DMS153 treated with DMSO at 0.1 percent for 48 hours (cell line): ENCODE data around the gene ZNF561.
"Not testable (repeated sequence)": the region's sequence is repeated elsewhere in the genome, so short reads cannot be mapped to it uniquely, and the experiment has no call there.

Source experiments
- DNase-seq: peaks from one replicate; lab custom pipeline; 2025; ENCODE audit not compliant: unreplicated experiment; lab: John Stamatoyannopoulos, UW

Gene ZNF561

DNA sequence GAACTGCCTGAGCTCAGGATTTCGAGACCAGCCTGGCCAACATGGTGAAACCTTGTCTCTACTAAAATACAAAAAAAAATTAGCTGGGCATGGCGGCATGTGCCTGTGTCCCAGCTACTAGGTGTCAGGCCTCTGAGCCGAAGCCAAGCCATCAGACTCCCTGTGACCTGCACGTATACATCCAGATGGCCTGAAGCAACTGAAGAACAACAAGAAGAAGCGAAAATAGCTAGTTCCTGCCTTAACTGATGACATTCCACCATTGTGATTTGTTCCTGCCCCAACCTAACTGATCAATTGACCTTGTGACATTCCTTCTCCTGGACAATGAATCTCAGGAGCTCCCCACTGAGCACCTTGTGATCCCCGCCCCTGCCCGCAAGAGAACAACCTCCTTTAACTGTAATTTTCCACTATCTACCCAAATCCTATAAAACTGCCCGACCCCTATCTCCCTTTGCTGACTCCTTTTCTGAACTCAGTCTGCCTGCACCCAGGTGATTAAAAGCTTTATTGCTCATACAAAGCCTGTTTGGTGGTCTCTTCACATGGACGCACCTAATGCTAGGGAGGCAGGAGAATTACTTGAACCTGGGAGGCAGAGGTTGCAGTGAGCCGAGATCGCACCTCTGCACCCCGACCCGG is 38.8 kb downstream of the ZNF561 start:
- DNase-seq = not testable (repeated sequence)

DNA sequence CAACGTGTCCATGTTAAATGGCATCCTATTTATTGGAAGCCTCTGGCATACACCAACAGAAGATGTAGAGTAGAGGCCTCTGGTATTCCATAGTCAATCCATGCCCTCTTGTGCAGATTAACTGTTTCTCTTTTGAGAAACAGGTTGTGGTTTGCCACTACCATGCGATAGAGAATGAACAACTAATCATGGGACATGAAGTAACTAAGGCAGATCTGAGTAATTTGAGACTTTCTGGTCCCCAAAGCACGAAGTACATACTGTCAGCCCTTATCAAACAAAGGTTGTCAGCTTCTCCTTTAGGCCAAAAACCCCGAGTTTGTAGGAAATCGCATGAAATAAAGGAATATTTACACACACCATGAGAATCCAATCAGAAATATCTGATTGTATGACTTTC is 40.3 kb downstream of the ZNF561 start:
- no peak for DNase-seq

DNA sequence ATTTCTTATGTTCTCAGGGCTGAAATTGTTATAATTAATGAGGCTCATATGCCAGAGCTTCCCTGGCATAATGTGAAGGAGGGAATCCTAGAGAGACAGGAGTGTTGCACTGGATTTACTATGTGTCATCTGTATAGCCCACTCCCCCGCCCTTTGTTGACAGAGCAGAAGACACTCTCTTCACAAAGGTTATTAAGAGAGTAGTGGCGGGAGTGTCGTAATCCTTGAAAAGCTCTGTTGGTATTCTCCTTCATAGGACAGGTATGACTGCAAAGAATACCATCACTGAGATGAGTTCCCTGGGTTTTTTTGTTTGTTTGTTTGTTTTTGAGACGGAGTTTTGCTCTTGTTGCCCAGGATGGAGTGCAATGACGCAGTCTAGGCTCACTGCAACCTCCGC is 50.8 kb downstream of the ZNF561 start:
- no peak for DNase-seq

DNA sequence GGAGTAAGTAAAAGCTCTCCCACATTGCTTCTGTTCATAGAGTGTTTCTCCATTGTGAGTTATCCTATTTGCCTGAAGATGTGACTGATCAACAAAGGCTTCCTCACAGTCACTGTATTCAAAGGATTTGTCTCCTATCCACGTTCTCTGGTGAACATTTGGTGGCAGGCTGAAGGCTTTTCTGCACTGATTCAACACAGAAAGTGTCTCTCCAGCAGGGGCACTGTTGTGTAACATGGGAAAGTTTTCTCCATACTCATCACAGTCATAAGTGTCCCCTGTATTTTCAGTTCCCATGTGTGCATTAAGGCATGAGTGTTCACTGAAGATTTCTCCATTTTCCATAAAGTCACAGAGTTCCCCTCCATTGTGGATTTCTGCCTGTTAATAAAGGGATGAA is 54.3 kb downstream of the ZNF561 start:
- no peak for DNase-seq

DNA sequence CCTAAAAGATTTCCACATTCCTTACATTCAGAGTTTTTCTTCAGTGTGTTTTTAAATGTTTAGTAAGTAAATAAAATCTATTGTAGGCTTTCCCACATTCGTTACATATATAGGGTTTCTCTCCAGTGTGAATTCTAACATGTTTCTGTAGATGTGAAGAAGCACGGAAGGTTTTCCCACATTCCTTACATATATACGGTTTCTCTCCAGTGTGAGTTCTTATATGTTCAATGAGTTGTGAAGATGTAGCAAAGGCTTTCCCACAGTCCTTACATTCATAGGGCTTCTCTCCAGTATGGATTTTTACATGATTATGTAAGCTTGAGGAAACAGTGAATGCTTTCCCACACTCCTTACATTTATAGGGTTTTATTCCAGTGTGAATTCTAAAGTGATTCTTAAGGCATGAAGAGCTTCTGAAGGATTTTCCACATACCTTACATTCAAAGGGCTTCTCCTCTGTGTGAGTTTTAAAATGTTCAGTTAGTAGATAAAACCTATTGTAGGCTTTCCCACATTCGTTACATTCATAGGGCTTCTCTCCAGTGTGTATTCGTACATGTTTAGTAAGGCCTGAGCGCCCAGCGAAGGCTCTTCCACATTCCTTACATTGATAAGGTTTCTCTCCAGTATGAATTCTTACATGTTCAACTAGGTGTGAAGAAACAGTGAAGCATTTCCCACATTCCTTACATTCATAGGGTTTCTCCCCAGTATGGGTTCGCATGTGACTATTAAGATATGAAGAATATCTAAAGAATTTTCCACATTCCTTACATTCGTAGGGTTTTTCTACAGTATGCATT is 54.9 kb downstream of the ZNF561 start:
- peak; percentile 1 for DNase-seq
